Measurements from ENCODE around the gene NR3C1.

DNA sequence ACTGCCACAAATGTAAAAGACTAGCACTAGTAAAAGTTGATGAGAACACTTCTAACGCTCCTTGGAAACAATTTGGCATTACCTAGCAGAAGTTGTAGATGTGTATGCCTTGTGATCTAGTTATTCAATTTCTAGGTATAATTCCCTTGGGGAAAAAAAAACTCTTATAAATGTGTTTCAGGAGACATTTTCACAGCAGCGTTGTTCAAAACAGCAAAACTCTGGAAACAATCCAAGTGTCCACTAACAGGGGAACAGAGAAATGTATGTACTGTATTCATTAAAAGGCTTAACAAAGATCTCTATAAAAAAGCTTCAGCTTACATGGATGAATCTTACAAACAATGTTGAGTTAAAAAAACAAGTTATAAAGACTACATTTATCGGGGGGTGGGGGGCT, 30.4 kb downstream of the NR3C1 start:
- TF ChIP-seq, protein P1, sequence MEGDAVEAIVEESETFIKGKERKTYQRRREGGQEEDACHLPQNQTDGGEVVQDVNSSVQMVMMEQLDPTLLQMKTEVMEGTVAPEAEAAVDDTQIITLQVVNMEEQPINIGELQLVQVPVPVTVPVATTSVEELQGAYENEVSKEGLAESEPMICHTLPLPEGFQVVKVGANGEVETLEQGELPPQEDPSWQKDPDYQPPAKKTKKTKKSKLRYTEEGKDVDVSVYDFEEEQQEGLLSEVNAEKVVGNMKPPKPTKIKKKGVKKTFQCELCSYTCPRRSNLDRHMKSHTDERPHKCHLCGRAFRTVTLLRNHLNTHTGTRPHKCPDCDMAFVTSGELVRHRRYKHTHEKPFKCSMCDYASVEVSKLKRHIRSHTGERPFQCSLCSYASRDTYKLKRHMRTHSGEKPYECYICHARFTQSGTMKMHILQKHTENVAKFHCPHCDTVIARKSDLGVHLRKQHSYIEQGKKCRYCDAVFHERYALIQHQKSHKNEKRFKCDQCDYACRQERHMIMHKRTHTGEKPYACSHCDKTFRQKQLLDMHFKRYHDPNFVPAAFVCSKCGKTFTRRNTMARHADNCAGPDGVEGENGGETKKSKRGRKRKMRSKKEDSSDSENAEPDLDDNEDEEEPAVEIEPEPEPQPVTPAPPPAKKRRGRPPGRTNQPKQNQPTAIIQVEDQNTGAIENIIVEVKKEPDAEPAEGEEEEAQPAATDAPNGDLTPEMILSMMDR (IDR thresholded peaks at IDR 0.05): no peak
- no peak for TF ChIP-seq POLR2A (IDR thresholded peaks at IDR 0.05)
